ENCODE results near the gene IFI27L2.

IFI27L2 gene

DNA sequence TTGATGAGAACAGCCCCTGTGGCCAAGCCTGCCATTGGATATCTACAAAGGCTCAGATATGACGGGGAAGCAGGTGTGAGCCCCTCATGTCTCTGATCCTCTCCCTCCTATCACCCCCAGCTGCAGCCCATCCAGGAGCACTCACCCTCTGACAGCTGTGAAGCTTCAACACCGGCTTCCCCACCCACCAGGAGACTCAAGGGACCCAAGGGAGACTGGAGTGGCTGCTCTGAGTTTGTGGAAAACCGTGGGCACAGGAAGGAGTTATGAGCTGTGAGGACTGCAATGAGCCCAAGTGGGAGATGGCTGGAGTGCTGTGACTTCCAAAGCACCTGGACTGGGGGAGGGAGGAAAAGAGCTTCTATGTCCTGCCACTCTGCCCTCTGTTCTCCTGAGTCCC is 7.9 kb downstream of the IFI27L2 start:
- DNase-seq: no peak

DNA sequence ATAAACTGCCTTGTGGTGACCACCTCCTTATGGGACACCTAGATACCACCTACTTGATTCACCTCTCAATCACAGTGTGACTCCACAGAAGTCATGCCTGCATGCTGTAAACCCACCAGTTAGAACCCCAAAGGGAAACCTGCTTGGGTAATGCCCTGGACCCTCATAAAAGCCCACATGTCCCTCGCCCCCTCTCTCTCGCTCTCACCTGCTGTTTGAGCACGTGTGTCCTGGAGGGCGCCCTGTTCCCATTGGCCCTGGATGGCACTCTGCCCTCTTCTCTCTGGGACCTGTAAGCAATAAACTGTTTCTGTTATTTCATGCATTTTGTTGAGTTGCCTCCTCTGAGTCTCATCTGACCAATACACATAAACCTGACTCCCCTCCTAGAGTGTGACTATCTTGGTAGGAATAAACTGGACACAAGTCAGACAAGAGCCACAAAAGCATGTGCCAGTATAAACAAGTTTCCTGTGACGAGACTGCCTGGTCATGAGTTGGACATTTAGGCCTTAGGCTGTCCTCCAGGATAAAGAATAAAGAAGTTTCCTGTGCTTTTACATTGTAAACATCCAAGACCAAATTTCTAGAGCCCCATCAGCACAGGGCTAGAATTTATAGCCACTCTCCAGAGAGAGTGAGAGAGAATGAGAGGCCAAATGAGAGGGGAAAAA is 8.6 kb downstream of the IFI27L2 start:
- DNase-seq: no peak

DNA sequence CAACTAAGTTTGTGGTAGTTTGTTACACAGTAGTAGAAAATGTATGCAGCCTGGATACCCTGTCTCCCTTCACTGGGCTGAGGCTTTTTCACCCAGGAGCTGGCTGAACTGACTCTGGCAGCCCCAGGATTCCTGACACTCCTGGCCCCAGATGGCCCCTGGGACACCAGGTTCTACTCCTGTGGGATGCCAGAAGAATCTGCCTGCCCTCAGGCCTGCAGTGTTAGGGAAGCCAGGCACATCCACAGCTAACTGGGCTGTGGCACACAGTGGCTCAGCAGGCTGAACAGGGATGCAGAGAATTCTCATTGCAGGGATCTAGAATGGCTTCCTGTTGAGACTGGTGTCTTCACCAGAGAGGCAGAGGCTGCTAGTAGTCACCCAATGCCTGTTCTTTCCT is 10.3 kb downstream of the IFI27L2 start:
- no peak for DNase-seq

DNA sequence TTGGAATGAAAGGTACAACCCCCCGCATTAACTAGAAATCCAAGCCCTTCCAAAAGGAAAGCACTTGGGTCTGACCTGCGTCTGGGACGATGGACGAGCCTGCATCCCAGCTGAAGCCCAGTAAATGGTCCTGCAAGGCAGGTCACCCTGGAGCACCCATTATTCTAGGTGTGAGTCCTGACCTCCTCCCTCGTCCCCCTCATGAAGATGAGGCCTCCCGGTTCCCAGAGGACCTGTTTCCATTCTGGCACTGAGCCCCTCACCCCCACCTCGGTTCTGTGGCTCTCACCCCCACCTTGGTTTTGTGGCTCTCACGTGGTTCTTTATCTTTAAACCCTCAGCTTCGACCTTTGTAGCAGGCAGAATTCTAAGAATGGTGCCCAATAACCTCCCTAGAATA is 11.5 kb downstream of the IFI27L2 start:
- DNase-seq: no peak

DNA sequence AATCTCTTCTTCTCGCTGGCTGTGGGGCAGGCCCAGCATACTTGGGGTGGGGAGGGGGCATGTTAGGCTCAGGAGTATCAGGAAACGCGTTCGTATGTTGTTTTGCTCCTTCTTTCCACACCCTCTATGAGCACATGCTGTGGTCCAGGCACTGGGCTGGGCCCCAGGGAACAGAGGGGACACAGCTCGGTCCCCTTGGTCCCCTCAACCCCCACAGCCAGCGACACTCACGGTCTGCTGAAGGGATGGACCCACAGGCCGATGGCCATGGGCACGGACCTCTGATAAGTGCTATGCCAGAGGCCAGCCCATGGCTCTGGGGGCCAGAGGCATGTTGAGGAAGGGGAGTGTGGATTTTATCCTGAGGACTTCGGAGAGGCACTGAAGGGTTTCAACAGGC is 12.7 kb downstream of the IFI27L2 start:
- DNase-seq: no peak

DNA sequence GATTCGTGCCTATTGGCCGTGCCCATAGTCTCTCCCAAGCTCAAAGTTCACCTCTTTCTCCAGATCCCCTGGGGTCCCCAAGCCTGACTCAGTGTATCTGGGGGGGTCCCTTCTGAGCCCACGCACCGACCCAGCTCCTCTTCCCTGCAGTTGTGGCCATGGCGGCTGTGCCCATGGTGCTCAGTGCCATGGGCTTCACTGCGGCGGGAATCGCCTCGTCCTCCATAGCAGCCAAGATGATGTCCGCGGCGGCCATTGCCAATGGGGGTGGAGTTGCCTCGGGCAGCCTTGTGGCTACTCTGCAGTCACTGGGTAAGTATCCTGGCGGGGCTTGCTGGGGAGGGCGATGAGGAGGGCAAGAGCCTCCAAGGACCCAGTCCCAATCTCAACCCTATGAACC is 13.8 kb downstream of the IFI27L2 start:
- no peak for DNase-seq

DNA sequence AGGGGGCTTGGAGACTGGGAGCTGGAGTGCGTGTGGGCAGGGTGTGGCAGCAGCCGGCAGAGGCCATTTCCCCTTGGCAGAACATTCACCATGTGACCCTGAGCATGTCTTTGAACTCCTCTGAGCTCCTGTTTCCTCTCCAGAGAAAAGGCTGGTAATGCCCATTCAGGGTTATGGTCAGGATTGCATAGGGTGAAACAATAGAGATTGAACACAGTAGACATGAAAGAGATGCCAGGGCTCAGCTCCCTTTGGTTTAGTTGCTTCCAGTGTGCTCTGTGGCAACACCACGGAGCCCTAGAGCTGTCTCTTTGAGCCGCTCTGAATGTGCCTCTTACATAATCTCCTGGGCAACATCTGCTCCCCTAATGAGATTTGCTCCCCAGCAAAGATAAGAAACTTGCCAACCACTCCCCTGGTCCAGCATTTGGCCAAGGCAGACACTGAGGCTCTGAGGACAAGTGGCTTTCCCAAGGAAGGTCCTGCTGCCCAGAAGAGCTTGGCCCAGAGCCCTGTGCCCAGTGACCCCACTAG is 14.3 kb downstream of the IFI27L2 start:
- no peak for DNase-seq

DNA sequence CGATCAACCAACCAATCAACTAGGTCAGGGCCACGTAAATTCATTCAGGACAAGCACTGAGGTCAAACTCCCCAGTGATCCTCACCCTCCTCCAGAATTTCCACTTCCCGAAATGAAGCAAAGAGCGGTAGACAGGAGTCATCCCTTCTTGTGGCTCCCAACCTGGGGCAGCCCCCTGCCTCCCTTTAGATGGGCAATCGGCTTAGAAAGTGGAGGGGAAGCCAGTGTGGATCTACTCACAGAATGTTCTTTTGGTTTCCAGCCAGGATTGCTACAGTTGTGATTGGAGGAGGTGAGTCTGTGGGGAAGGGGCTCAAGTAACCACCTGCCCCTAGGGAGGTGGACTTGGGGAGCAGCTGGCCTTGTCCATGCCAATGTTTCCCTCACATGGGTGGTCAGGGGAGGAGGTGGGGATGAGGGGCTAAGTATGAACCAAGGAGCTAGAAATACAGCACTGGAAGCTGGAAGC is 14.8 kb downstream of the IFI27L2 start:
- no peak for DNase-seq

DNA sequence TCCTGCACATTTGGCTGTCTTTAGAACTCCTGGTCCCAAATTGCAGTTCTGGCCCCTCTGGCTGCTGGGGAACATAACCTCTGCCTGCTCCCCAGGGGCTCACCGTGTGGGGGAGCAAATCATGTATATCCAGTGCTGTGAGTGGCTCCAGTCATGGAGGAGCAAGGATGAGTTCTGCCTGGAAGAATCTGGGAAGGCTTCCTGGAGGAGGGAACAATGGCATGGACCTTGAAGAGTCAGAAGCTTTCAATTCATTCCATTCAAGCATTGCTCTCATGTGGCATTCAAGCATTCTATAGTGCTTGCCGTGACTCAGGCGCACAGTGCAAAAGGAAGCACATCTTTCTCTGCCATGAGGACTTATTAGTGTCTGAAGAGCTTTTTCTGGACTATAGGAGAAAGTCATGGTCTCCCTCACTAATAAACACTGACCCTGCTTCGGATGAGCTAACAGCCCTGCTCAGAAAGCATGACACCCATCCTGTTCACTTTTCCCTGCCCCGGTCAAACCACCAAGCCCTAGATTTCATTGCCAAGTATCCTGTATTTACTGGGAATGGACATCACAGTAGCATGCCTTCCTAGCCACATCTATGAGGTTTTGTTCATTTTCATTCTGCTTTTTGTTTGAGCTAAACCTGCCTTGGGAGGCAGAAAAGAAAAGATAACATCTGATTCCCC is 15.4 kb downstream of the IFI27L2 start:
- no peak for DNase-seq

DNA sequence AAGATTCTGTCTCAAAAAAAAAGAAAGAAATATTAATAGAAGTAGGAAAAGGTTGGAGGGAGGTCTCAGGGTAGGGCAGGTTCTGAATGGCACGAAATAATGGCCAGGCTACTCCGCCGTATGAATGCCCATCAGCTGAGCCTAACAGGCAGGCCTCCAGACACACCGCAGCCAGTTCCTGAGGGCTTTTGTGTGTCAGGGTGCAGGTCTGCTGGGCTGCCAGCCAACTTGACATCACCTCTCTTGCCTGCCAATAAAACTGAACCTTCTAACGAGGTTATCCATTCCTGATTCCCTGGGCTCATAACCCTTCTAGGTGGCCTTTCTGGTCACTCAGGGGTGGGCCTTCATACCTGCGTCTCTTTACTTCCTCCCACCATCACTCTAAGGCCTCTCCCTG is 15.9 kb downstream of the IFI27L2 start:
- no peak for DNase-seq

DNA sequence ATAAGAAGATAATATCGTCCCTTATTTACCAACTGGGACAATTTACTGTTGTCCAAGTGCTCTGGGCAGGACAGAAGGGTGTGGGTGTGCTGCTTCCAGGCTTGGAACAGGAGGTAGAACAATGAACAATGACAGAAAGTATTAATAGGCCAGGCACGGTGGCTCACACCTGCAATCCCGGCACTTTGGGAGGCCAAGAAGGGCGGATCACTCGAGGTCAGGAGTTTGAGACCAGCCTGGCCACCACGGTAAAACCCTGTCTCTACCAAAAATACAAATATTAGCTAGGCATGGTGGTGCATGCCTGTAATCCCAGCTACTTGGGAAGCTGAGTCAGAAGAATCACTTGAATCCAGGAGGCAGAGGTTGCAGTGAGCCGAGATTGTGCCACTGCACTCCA is 16.3 kb downstream of the IFI27L2 start:
- no peak for DNase-seq

DNA sequence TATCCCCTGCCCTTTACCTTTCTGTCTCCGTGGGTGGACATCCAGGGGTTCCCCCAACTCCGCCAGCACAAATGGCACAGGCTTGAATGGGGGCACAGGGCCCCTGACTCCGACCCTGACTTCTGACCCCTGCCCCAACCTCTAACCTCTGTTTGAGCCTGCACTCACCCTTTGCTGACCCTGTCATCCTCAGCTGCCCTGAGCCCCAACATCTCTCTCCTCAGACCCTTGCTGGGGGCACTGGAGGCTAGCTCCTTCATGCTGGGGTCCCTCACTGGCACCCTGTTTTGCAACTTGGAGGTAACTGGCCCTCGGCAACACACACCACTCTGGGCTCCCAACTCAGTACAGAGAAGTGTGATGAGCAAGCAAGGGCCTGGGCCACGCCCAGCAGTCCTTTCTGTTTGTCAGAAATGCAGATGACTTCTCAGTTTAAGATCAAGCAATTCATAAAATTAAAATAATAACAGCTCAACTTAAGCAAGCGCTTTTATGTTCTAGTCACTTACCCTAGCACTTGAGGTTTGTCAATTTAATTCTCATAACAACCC is 16.8 kb downstream of the IFI27L2 start:
- DNase-seq: no peak

DNA sequence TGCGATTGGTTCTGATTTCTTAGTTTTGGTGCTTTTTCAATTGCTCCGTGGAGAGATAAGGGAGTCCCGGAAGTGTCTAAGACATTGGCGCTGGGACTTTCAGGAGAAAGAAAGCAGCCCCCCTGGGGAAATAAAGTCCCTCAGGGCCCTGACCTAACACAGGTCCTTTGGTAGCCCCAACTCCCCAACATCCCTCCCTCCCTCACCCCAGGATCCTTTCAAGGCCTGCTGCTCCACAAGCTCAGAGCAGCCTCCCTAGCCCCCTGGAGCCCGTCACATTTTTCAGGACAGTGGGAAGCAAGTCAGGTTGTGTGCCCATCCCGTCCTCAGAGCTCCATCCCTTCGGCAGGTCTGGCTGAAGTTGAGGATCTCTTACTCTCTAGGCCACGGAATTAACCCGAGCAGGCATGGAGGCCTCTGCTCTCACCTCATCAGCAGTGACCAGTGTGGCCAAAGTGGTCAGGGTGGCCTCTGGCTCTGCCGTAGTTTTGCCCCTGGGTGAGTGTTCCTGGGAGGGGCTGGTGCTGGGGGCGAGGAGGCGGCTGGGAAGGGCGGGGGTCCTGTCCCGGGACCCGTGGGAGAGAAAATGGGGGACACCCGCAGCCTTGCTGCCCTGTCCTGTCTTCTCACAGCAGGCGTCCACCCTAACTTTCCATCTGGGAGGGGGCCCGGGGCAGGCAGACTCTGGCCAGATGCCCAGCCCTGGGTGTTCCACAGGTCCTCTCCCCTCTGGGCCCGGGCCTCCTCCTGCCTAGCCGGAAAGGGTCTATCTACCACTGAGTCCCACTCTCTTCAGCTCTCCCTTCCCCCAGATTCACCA is 17.9 kb downstream of the IFI27L2 start:
- no peak for DNase-seq

DNA sequence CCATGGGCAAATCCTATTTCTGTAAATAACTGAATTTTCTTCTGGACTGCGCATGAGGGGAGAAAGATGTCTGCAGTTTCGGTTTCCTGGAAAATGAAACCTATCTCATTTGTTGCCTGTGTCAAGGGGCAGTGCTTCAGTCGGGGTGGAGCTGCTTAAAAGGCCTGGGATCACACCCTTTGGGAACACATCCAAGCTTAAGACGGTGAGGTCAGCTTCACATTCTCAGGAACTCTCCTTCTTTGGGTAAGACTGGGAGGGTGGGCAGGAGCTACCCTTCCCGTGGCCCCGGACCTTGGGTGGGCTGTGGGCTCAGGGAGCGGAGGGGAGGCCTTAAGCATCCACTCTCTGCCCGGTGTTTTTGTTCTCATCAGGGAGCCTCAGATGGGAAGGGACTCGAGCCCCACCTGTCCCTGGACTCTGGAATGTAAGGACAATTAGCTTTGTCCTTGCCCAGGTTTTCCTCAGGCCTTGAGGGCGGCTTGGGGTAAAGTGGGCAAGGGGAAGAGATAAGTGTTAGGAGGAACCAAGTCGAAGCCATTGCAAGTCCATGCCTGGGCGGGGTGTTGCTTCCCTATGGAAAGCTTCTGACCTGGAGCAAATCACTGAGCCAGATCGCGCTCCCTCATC is 18.7 kb downstream of the IFI27L2 start, which contains the start of gene IFI27:
Gene IFI27, plus strand, starts transcription at position 185 of the 630 bp plus-strand sequence.
- DNase-seq: no peak

DNA sequence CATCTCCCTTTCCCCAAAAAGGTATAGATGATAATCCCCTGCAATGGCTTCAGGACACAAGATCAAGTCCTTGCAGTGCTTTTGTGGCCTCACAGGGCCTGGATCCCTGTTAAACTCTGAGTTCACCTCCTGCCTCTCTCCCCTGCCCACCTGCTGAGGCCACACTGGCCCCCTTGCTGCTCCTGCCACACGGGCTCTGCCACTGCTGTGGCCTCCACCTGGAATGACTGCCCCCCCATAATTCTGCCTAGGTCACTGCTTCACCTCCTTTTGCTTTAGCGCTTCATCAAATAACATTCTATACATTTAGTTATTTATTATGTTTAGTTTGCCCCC is 19.5 kb downstream of the IFI27L2 start:
- DNase-seq: no peak

DNA sequence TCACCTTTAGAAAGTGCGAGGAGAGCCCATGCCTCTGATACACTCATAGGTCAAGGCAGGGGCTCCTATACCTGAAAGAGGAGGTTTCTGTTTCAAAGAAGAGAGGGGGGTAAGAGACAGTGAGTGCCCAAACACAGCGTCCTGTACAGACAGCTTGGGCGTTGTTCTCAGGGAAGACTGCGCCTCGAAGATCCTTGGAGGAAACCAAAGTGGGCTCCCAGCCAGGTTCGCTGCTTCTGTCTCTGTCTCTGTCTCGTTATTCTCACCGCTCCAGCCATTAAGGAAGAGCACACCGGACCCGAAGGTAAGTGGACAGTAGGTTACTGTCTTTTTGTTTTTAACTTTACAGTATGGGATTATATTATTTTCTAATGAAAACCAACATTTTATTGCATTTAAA is 24.7 kb downstream of the IFI27L2 start:
- no peak for DNase-seq

DNA sequence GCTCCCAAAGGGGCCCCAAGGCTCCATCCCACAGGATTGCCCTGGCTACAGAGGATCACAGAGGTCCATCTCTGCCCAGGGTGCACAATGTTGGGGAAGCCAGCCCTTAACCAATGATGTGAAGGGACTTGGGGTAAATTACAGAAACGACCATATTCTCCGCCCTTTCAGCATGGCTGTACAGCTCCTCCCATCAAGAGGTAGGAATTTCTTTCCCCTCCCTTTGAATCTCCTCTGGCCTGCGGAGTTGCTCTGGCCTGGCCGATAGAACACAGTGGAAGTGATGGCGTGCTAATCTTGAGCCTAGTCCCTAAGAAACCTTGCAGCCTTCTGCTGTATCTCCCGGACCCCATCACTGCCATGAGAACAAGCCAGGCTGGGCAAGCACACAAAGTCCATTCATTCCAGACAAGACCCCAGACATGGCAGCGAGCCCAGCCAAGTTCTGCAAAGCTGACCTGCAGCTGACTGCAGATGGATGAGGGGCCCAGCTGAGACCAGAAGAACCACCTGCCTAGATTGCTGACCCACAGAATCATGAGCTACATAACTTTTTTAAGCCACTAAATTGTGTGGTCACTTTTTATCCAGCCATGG is 25.8 kb downstream of the IFI27L2 start:
- DNase-seq: no peak

DNA sequence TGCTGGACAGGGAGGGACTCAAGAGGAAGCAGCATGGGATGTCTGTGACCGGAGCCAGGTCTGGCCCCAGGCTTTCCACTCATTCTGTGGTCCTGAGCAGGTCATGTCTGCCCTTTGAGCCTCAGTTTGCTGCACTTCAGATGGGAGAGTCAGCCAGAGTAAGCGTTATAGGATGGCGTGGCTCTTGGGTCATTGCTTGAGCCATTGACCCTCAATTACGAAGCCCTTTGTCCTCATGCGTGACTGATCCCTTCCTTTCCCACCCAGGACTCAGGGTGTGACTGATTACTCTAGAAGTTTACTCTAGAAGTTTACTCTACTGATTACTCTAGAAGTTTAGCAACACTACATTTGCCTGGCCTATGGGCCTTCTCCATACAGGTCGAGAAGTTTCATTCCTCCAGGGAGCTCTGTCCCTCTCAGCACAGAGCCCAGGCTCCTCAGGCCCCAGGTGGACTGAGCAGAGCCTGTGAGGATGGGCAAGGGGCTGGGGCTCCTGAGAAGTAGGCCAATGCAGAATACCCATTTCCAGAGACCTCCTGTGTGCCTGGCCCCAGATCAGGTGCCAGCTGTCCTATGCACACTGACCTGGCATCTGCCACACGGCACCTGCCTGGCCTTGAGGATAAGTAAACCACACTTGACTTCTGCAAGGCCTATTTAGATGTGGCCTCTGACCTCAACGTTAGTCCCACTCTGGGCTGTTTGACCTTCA is 26.5 kb downstream of the IFI27L2 start:
- DNase-seq: no peak

DNA sequence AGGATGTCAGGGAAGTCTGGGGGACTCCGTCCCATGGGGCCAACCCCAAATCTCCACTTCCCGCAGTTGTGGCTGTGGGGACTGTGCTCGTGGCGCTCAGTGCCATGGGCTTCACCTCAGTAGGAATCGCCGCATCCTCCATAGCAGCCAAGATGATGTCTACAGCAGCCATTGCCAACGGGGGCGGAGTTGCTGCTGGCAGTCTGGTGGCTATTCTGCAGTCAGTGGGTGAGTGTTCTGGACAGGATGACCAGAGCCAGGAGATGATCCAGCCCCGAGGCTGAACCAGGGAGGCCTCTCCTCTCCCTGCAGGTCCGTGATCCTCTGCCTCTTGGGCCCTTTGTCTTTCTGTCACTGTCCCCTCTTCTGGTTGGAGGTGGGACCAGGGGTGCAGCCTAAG is 27.7 kb downstream of the IFI27L2 start:
- no peak for DNase-seq

DNA sequence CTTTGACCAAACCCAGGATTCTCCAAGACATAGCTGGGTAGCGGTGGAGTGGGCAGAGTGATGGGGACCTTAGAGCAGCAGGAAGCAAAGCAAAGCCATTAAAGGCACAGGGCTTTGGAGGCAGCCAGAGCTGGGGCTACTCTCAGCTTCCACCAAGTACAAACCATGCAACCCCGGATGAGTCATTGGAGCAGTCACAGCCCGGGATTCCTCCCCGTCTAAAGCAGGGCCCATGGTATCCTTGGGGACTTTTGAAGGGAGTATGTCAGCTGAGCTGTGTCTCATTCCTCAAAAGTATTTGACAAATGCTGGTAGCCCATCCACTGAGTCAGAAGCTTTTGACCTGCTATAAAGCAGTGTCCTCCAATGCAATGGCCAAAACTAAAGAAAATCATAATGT is 28.6 kb downstream of the IFI27L2 start:
- DNase-seq: no peak

DNA sequence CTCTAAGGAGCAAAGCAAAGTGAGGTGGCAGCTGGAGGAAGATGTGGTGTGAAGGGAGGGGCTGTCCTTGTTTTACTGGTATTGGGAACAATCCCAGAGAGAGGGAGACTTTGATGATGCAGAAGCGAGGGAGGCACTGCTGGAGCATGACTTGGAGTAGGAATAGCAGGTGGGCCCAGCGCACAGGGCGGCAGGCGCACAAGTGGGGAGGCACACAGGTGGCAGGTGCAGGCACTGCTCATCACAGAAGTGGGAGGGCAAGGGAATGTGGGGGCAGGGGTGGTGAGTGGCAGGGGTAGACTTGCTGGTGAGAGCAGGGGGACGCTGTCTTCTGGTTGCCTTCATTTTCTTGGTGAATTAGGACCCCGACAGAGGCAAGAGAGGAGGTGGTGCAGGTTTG is 30.4 kb downstream of the IFI27L2 start:
- no peak for DNase-seq

Data from SIG-M5 (cell line).